Skeletal muscle satellite cell (primary cell): ENCODE measurements around the gene ZC3H7B.

Experiments
- H3K27me3 ChIP-seq: 2 replicates; pipeline ENCODE4 v1.7.0; 2013; ENCODE audit warnings: low read length; ENCODE audit not compliant: control insufficient read depth, insufficient read depth
- H3K36me3 ChIP-seq: 2 replicates; pipeline ENCODE4 v1.7.0; 2013; ENCODE audit warnings: mild to moderate bottlenecking, control low read depth, low read length; ENCODE audit not compliant: insufficient read depth
- H3K4me1 ChIP-seq: 2 replicates; pipeline ENCODE4 v1.7.0; 2013; ENCODE audit warnings: low read length; ENCODE audit not compliant: control insufficient read depth, insufficient read depth
- H3K4me2 ChIP-seq: 2 replicates; pipeline ENCODE4 v1.7.0; 2013; ENCODE audit warnings: mild to moderate bottlenecking, low read length
- H3K4me3 ChIP-seq: 2 replicates; pipeline ENCODE4 v1.7.0; 2013; ENCODE audit warnings: low read length
- H3K9ac ChIP-seq: 2 replicates; pipeline ENCODE4 v1.7.0; 2013; ENCODE audit warnings: mild to moderate bottlenecking, low read depth, low read length, moderate library complexity
- H3K9me3 ChIP-seq: replicated peaks from 2 replicates; pipeline ENCODE4 v1.7.0; 2013; ENCODE audit warnings: mild to moderate bottlenecking, control low read depth, low read length

Gene ZC3H7B

DNA sequence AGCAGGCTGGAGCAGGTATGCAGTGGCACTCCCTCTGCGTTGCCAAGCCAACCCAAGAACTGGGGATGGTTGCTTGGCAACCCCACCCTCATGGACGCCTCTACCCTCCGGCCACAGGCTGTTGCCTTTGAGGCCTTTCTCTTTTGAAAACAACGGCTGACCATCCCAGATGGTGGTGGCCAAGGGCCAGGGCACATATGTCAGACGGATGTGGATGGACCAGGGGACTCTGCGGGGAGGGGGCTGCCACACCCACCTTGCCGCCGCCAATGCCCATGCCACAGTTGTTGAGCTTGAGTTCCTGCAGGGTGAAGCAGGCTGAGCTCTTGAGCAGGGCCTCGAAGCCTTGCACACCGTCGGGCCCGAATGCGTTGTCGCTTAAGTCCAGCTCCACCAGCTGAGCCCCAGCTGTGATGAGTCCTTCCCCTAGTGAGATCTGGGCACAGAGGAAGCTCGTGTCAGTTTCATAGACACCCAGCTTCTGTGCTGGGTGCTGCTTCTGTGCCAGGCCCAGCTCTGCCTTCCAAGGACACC, 36.9 kb upstream of the ZC3H7B start:
- H3K4me2 ChIP-seq = no peak overlapping the region
- no peak overlapping the region for H3K4me3 ChIP-seq
- H3K36me3 ChIP-seq = peaks cover 80% of the 10 kb centered on the region
- no peaks in the 10 kb centered on the region for H3K9me3 ChIP-seq
- no peak overlapping the region for H3K9ac ChIP-seq
- H3K4me1 ChIP-seq = no peaks in the 10 kb centered on the region
- H3K27me3 ChIP-seq = no peaks in the 10 kb centered on the region

DNA sequence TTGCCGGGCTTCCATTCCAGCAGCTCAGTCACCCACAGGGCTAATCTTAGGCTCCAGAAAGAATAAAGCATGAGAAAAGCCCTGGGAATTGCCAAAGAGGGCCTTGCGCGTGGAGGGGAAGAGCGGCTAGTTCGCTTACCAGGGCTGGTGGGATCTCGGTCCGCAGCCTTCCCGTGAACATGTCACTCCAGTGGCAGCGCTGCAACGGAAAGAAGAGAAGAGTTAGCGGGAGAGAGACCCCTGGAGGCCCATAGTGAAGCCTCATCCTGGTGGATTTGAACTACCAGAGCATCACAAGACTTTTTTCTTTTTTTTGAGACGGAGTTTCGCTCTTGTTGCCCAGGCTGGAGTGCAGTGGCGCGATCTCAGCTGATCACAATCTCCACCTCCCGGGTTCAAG, 33.4 kb upstream of the ZC3H7B start:
- Histone ChIP-seq H3K4me1 (no peaks in the 10 kb centered on the region), H3K4me2 (no peak overlapping the region), H3K4me3 (no peak overlapping the region), H3K9me3 (no peaks in the 10 kb centered on the region), H3K36me3 (peaks cover 67% of the 10 kb centered on the region), H3K9ac (no peak overlapping the region), H3K27me3 (no peaks in the 10 kb centered on the region)

DNA sequence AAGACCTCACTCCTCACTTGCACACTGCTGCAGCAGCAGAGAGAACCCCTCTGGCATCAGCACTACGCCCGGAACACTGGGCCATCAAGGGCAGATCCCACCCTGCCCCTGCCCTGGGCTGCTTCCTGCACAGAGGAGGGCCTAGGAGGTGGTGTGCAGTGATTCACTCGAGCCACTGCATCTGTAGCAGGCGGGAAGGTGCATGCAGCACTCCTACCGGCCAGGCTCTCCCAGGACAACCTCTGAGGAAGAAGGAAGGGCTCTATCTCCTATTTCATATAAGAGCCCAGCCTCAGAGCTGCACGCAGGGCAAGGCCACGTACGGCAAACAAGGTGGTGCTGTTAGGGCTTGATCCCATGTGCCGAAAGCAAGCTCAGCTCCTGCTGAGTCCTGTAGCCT, 29.5 kb upstream of the ZC3H7B start:
- Histone ChIP-seq H3K27me3 (no peaks in the 10 kb centered on the region), H3K4me3 (no peak overlapping the region), H3K4me2 (no peak overlapping the region), H3K9ac (no peak overlapping the region), H3K36me3 (peaks cover 73% of the 10 kb centered on the region), H3K4me1 (no peaks in the 10 kb centered on the region), H3K9me3 (no peaks in the 10 kb centered on the region)

DNA sequence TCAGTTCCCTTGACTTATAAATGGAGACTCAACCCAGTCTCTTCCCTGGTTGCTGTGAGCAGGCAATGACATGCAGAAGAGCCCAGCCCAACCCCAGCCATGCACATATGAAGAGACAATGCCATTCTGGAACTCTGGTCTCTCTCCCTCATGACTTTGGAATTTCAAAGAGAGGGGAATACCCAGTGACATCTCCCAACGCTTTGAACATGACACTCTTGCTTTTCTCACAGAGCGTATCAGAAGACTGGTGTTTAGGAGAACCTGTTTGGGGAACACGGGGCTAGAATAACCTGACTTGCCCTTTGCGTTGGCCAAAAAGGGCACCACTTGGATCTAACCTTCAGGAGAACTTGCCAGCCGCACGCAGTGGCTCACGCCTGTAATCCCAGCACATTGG, 28.2 kb upstream of the ZC3H7B start:
- Histone ChIP-seq H3K4me1 (no peaks in the 10 kb centered on the region), H3K27me3 (no peaks in the 10 kb centered on the region), H3K36me3 (peaks cover 71% of the 10 kb centered on the region), H3K4me3 (no peak overlapping the region), H3K9me3 (no peaks in the 10 kb centered on the region), H3K4me2 (no peak overlapping the region), H3K9ac (no peak overlapping the region)

DNA sequence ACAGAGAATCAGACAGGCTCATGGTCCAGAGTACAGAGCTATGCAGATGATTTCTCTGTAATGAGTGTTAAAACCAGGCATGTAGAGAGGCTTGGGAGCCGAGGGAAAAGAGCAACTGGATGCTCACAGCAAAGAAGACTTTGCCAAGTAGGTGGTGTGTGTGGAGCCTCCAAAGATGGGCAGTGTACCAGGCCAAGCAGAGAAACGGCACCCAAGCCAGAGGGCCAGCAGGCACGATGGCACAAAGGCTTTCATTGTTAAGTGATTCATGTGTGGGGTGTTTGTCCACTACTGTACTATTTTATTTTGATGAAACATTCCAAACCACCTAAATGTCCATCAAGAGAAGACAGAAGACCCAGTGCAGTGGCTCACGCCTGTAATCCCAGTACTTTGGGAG, 26.5 kb upstream of the ZC3H7B start:
- H3K36me3 ChIP-seq = peaks cover 73% of the 10 kb centered on the region
- H3K9me3 ChIP-seq = no peaks in the 10 kb centered on the region
- H3K4me3 ChIP-seq = no peak overlapping the region
- H3K9ac ChIP-seq = no peak overlapping the region
- no peaks in the 10 kb centered on the region for H3K4me1 ChIP-seq
- H3K4me2 ChIP-seq = no peak overlapping the region
- no peaks in the 10 kb centered on the region for H3K27me3 ChIP-seq

DNA sequence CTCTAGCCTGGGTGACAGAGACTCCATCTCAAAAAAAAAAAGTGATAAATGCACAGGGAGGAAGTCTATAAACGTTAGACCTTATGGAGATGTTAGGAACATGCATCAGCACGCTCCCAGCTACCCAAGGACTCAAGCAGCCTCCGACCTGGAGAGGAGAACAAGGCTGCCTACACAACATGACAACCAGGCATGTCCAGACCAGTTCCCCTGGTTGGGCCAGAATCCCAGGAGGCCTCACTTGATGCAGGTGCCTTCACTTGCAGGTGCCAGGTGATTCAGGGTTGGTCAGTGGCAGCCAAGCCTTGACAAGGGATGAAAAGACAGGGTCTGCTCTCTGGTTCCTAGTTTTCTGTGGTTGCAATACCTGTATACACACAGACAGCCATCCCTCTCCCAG, 21.3 kb upstream of the ZC3H7B start:
- Histone ChIP-seq H3K4me2 (no peak overlapping the region), H3K4me3 (no peak overlapping the region), H3K9ac (no peak overlapping the region), H3K36me3 (peaks cover 78% of the 10 kb centered on the region), H3K9me3 (no peaks in the 10 kb centered on the region), H3K27me3 (no peaks in the 10 kb centered on the region), H3K4me1 (peaks cover 13% of the 10 kb centered on the region)

DNA sequence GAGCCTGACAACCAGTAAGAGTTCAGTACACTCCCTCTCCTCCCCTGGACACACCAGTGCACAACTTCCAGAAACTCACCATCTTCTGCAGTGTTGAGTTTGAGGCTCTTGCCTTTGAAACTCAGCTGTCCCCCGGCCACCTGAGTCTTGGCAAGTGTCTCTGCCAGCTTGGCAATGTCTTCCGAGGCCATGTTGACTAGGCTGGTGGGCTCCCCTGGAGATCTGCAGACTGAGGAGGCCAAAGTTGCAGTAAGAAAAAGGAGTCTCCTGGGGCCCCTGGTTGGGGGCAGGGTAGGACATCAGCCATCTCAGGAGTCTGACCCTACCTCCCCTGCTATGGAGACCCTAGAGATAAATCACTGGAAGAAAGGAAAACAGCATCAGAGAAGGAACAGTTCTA, 20.5 kb upstream of the ZC3H7B start:
- H3K36me3 ChIP-seq = peaks cover 74% of the 10 kb centered on the region

DNA sequence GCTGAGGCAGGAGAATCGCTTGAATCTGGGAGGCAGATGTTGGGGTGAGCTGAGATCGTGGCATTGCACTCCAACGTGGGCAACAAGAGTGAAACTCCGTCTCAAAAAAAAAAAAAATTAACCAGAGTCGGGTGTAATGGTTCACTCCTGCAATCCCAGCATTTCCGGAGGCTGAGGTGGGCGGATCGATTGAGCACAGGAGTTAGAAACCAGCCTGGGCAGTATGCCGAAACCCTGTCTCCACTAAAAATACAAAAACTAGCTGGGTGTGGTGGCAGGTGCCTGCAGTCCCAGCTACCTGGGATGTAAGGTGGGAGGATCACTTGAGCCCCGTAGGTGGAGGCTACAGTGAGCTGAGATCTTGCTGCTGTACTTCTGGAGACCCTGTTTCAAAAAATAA, 16.9 kb upstream of the ZC3H7B start:
- Histone ChIP-seq H3K9ac (peak overlapping the region; percentile 94), H3K4me2 (peak overlapping the region; percentile 98), H3K4me3 (peak overlapping the region; percentile 92), H3K36me3 (peaks cover 44% of the 10 kb centered on the region), H3K27me3 (no peaks in the 10 kb centered on the region), H3K9me3 (no peaks in the 10 kb centered on the region), H3K4me1 (peaks cover 39% of the 10 kb centered on the region)

More for the DNA sequence above, 20.5 kb upstream of the ZC3H7B start:
- no peaks in the 10 kb centered on the region for H3K9me3 ChIP-seq
- H3K4me1 ChIP-seq = peaks cover 14% of the 10 kb centered on the region
- no peak overlapping the region for H3K9ac ChIP-seq
- H3K4me2 ChIP-seq = no peak overlapping the region
- no peak overlapping the region for H3K4me3 ChIP-seq
- H3K27me3 ChIP-seq = no peaks in the 10 kb centered on the region

DNA sequence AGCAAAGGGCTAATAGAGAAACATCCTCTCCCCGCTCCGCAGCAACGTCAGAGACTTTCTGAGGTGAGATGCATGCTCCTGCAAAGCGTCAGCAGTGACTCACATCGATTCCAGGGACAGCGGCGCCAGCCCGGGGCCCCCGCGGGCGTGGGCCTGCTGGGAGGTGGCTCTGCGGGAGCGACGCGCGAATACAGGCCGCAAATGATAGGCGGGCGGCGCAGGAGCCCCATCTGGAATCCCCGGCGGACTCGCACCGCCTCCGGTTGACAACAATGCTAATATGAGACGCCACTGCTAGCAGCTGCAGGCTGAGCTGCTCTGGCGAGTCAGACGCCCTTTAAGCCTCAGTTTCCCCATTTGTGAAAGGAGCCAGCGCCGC, 15.9 kb upstream of the ZC3H7B start:
- peak overlapping the region; percentile 98 for H3K4me2 ChIP-seq
- no peaks in the 10 kb centered on the region for H3K27me3 ChIP-seq
- no peaks in the 10 kb centered on the region for H3K9me3 ChIP-seq
- H3K36me3 ChIP-seq = peaks cover 35% of the 10 kb centered on the region
- H3K4me1 ChIP-seq = peaks cover 48% of the 10 kb centered on the region
- peak overlapping the region; percentile 94 for H3K9ac ChIP-seq
- peak overlapping the region; percentile 92 for H3K4me3 ChIP-seq

DNA sequence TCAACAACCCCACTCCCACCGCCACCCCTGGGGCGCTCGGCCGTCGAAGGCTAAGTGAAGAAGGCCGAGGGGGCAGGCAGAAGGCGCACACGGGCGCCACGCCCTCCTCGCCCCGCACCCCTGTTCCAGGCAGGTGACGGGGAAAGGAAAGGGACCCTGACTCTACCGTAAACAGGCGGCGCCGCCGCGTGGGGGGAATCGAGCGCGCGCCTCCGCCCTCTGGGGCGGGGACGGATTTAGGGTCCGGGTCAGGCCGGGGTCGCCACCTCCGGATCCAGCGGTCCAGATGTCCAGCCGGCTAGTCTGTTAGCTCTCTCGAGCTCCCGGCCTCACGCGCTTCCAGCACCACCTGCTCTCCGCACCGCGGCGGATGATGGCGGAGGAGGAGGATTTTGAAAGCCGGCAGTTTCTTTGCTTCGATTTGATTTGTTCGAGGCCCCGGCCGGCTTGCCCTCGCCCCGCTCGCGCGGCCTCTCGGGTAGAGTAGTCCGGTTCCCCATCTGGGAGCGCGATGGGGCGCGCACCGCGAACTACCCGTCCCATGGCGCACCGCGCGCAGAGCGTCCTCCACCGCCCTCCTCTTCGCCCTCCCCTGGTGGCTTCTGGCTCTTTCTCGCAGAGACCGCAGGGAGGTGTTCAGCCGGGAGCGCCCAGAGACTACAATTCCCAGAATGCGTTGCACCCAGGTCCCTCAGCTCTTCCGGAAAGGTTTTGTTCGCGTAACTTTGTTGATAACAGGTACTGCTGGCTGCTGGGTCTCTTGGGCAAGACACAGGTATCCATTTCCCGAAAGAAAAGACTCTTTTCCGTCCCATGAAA, 15.3 kb upstream of the ZC3H7B start, which contains the start of gene RANGAP1:
Gene RANGAP1, minus strand, starts transcription at position 368 of the 819 bp plus-strand sequence. CDS start 5,143 bp downstream, outside the sequence.
- Histone ChIP-seq H3K4me3 (peak within 1 kb of the TSS; percentile 92), H3K9me3 (no peaks in the 10 kb centered on the region), H3K4me1 (peaks cover 52% of the 10 kb centered on the region), H3K9ac (peak within 1 kb of the TSS; percentile 94), H3K27me3 (no peaks in the 10 kb centered on the region), H3K36me3 (peaks cover 29% of the 10 kb centered on the region), H3K4me2 (peak within 1 kb of the TSS; percentile 98)

DNA sequence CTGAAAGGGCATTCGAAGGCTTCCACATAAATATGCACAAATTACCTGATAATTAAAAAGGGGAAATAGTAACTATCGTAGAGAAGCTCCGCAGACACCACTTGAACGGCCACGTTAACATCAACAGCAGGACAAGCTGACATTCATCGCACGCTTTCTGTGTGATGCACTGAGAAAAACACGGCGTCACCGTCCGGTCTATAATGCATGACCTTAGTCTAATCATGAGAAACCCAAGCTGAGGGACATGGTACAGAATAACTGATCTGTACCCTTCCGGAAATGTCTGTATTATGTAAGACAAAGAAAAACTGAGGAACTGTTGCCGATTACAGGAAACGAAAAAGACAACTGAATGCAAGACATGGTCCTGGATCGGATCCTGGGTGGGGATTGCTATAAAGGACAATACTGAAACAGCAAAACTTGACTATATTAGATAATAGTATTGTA, 14.7 kb upstream of the ZC3H7B start:
- no peaks in the 10 kb centered on the region for H3K9me3 ChIP-seq
- H3K27me3 ChIP-seq = no peaks in the 10 kb centered on the region
- peak overlapping the region; percentile 73 for H3K4me3 ChIP-seq
- peak overlapping the region; percentile 94 for H3K4me2 ChIP-seq
- H3K4me1 ChIP-seq = peaks cover 51% of the 10 kb centered on the region
- peak overlapping the region; percentile 74 for H3K9ac ChIP-seq
- H3K36me3 ChIP-seq = peaks cover 22% of the 10 kb centered on the region
